IMR-90 (cell line): ENCODE data around the gene NDST1. TPM values are rescaled to one million over a fixed set of nuclear protein-coding genes. Genes with fewer than 3 reads are reported as not detected.

Experiments
- ATAC-seq: fragments of 200-7000 bp; cut with Tn5 transposase; 2 replicates; pipeline ENCODE4 v1.9.1; 2020; ENCODE audit warnings: low read depth, mild to moderate bottlenecking, moderate library complexity
- BruUV-seq: library from RNA; stranded (reverse); fragments of 400-500 nt; replicated peaks from 2 replicates; lab custom pipeline; 2021; lab: Mats Ljungman, UMichigan
- CTCF ChIA-PET: fragments of 300-600 bp; formaldehyde crosslinking; extraction: SDS; loops from one replicate; lab custom pipeline; 2021; ENCODE audit warnings: antibody characterized with exemption; lab: Yijun Ruan, JAX
- POLR2A ChIA-PET: fragments of 300-600 bp; sonication (Branson Sonifier 250); formaldehyde crosslinking; loops from one replicate; lab custom pipeline; 2022; ENCODE audit warnings: antibody characterized with exemption; ENCODE audit not compliant: unreplicated experiment; lab: Charles Lee
- DNase-seq: peaks from one replicate; pipeline ENCODE4 v3.0.0; 2013
- H2AFZ ChIP-seq: replicated peaks from 2 replicates; pipeline ENCODE3; 2013; ENCODE audit warnings: low read length, mild to moderate bottlenecking; ENCODE audit not compliant: poor library complexity
- H2AK5ac ChIP-seq: 2 replicates; pipeline ENCODE4 v1.6.1; 2013; ENCODE audit warnings: low read depth, low read length, inconsistent platforms
- H2AK9ac ChIP-seq: replicated peaks from 2 replicates; pipeline ENCODE3; 2013; ENCODE audit warnings: mild to moderate bottlenecking, low read depth, low read length, moderate library complexity; ENCODE audit not compliant: poor library complexity
- H2BK120ac ChIP-seq: 2 replicates; pipeline ENCODE4 v1.6.1; 2013; ENCODE audit warnings: low read depth, low read length, inconsistent platforms
- H2BK15ac ChIP-seq: 3 replicates; pipeline ENCODE4 v1.6.1; 2013; ENCODE audit warnings: low read depth, low read length, inconsistent platforms
- H2BK20ac ChIP-seq: 2 replicates; pipeline ENCODE4 v1.6.1; 2013; ENCODE audit warnings: low read depth, mild to moderate bottlenecking, inconsistent platforms, low read length, moderate library complexity
- H2BK5ac ChIP-seq: 2 replicates; pipeline ENCODE4 v1.6.1; 2013; ENCODE audit warnings: mild to moderate bottlenecking, low read depth, low read length, inconsistent platforms; ENCODE audit not compliant: poor library complexity, severe bottlenecking
- H3K14ac ChIP-seq: replicated peaks from 2 replicates; pipeline ENCODE4 v1.6.1; 2013; ENCODE audit warnings: low read depth, low read length, inconsistent platforms
- H3K18ac ChIP-seq: 2 replicates; pipeline ENCODE4 v1.6.1; 2013; ENCODE audit warnings: low read depth, low read length, control low read depth
- H3K23ac ChIP-seq: 2 replicates; pipeline ENCODE4 v1.6.1; 2013; ENCODE audit warnings: low read depth, low read length, inconsistent platforms
- H3K27ac ChIP-seq: 2 replicates; pipeline ENCODE4 v1.5.1; 2013; ENCODE audit warnings: mild to moderate bottlenecking, control low read depth, low read length; ENCODE audit not compliant: insufficient read depth
- H3K27me3 ChIP-seq: 2 replicates; pipeline ENCODE4 v1.6.1; 2013; ENCODE audit warnings: low read length; ENCODE audit not compliant: control insufficient read depth, insufficient read depth
- H3K36me3 ChIP-seq: 2 replicates; pipeline ENCODE4 v1.6.1; 2013; ENCODE audit warnings: low read length, mixed read lengths; ENCODE audit not compliant: control insufficient read depth, insufficient read depth
- H3K4ac ChIP-seq: 2 replicates; pipeline ENCODE4 v1.6.1; 2013; ENCODE audit warnings: low read depth, low read length, inconsistent platforms
- H3K4me1 ChIP-seq: 2 replicates; pipeline ENCODE4 v1.6.1; 2013; ENCODE audit warnings: low read length, mixed read lengths; ENCODE audit not compliant: control insufficient read depth, insufficient read depth
- H3K4me2 ChIP-seq: 2 replicates; pipeline ENCODE4 v1.6.1; 2013; ENCODE audit warnings: low read depth, mild to moderate bottlenecking, control low read depth, low read length, moderate library complexity
- H3K4me3 ChIP-seq: 2 replicates; pipeline ENCODE4 v1.5.1; 2013; ENCODE audit warnings: low read depth, mild to moderate bottlenecking, control low read depth, low read length, moderate library complexity; ENCODE audit not compliant: insufficient read depth
- H3K56ac ChIP-seq: 2 replicates; pipeline ENCODE4 v1.6.1; 2013; ENCODE audit warnings: low read length, inconsistent platforms; ENCODE audit not compliant: insufficient read depth; ENCODE audit errors: extremely low read depth
- H3K79me1 ChIP-seq, 2 experiments: 2 replicates each; pipeline ENCODE4 v1.6.1; 2013; ENCODE audit warnings: low read length in 2 of 2, inconsistent platforms in 1 of 2, low read depth in 1 of 2
- H3K9ac ChIP-seq: 2 replicates; pipeline ENCODE4 v1.6.1; 2013; ENCODE audit warnings: low read depth, low read length, control low read depth
- H3K9me1 ChIP-seq: 2 replicates; pipeline ENCODE4 v1.6.1; 2013; ENCODE audit warnings: low read length, inconsistent platforms; ENCODE audit not compliant: insufficient read depth
- H3K9me3 ChIP-seq: 2 replicates; pipeline ENCODE4 v1.6.1; 2013; ENCODE audit warnings: low read length; ENCODE audit not compliant: control insufficient read depth, insufficient read depth
- H4K20me1 ChIP-seq: 2 replicates; pipeline ENCODE4 v1.6.1; 2013; ENCODE audit warnings: low read length, inconsistent platforms; ENCODE audit not compliant: insufficient read depth
- H4K5ac ChIP-seq: 2 replicates; pipeline ENCODE4 v1.6.1; 2013; ENCODE audit warnings: mild to moderate bottlenecking, low read depth, low read length, control low read depth
- H4K8ac ChIP-seq, 2 experiments: 2 replicates each; pipeline ENCODE4 v1.6.1; 2013; ENCODE audit warnings: low read depth in 2 of 2, low read length in 2 of 2, control low read depth in 1 of 2, inconsistent platforms in 1 of 2
- H4K91ac ChIP-seq: 2 replicates; pipeline ENCODE4 v1.6.1; 2013; ENCODE audit warnings: low read depth, low read length, inconsistent platforms; ENCODE audit not compliant: insufficient read depth
- RAD21 ChIP-seq: IDR thresholded peaks from 2 replicates; pipeline ENCODE4 v1.6.1; 2012; ENCODE audit warnings: low read length, improper control_type of control experiment
- SMC3 ChIP-seq: fragments of 150-350 bp; IDR thresholded peaks from 2 replicates; pipeline ENCODE4 v1.6.1; 2016; ENCODE audit warnings: low read depth, mild to moderate bottlenecking, antibody characterized with exemption, low read length, moderate library complexity
- WGBS, 2 experiments: methylation state at CpG; one replicate each; pipeline versions ENCODE4 v1.1.5 to v1.1.7; 2013; ENCODE audit warnings: missing lambda C conversion rate in 2 of 2; ENCODE audit not compliant: insufficient read length in 1 of 2; ENCODE audit errors: extremely low coverage in 2 of 2; 5-methylcytosine and 5-hydroxymethylcytosine counted together
- dilution Hi-C: fragments of 300-500 bp; cut with HindIII; formaldehyde crosslinking; loops from one replicate; pipeline ENCODE4 v1.14.3; 2018; ENCODE audit warnings: low sequenced_read_pairs; ENCODE audit not compliant: unreplicated experiment
- in situ Hi-C: fragments of 300-500 bp; cut with MboI; formaldehyde crosslinking; loops from 3 replicates; pipeline ENCODE4 v1.14.3; 2019; ENCODE audit warnings: low sequenced_read_pairs, inconsistent platforms, mixed read lengths
- intact Hi-C: fragments of 100-400 bp; cut with micrococcal nuclease; formaldehyde crosslinking; loops from 2 replicates; pipeline ENCODE4 v1.10.0; 2022
- polyA plus RNA-seq, 3 experiments: library from polyadenylated mRNA; depleted of rRNA; stranded (reverse); fragments of >200 nt; gene quantifications; 2 replicates each; pipeline ENCODE4 v1.2.3, GENCODE V29; 2012; ENCODE audit warnings: low replicate concordance in 1 of 3
- total RNA-seq: library from RNA; depleted of rRNA; stranded (reverse); fragments of >200 nt; gene quantifications from 2 replicates; pipeline ENCODE4 v1.2.3, GENCODE V29; 2012

Gene NDST1
- total and polyA plus RNA-seq, 2 of the 4 experiments (the other 2 are of a cell fraction): 30.5 to 80.4 TPM

GRCh38 chr5:150550286-150550685 is 42.4 kb downstream of the NDST1 start:
- intact Hi-C loops (no loop called here), dilution Hi-C loops (no loop called here), in situ Hi-C loops (no loop called here)
- Histone ChIP-seq H2AK5ac (no peak overlapping the region), H2BK120ac (no peak overlapping the region), H3K23ac (no peak overlapping the region), H3K4ac (no peak overlapping the region), H3K9me1 (peaks cover 4% of the 10 kb centered on the region; the same call in 1 of the 2 replicates), H3K36me3 (peaks cover 75% of the 10 kb centered on the region), H3K27me3 (no peaks in the 10 kb centered on the region), H3K4me1 (0 out of 2 replicates have a peak, but pooled peaks cover 2% of the 10 kb centered on the region), H2BK5ac (no peak overlapping the region), H4K91ac (no peak overlapping the region), H2BK15ac (no peak overlapping the region), H3K4me3 (no peak overlapping the region), H3K9ac (no peak overlapping the region), H3K56ac (no peak overlapping the region), H3K27ac (no peak overlapping the region), H4K5ac (no peak overlapping the region), H3K4me2 (no peak overlapping the region), H2BK20ac (no peak overlapping the region), H2AK9ac (no peak overlapping the region), H3K18ac (no peak overlapping the region), H4K8ac (no peak overlapping the region), H3K14ac (no peak overlapping the region), H2AFZ (no peak overlapping the region), H3K9me3 (no peaks in the 10 kb centered on the region), H3K79me1 (peaks cover 27 to 41% of the 10 kb centered on the region in 2 experiments), H4K20me1 (peaks cover 10% of the 10 kb centered on the region; the same call in 1 of the 2 replicates)
- ChIA-PET CTCF (no interaction called here), POLR2A (no interaction called here)
- BruUV-seq: no TSS peak
- no peak for ATAC-seq
- DNase-seq: no peak
- WGBS, 2 experiments: 93% methylated on average over 4 of the region's 8 CpGs; no CpG with 5 or more reads in 1 of the 2 experiments
- TF ChIP-seq SMC3: no peak
- no peak for TF ChIP-seq RAD21
